Measurements from ENCODE around the gene NME3. TPM values are rescaled to one million over a fixed set of nuclear protein-coding genes. Genes with fewer than 3 reads are reported as not detected.

NME3 gene
- total and polyA plus RNA-seq, 2 of the 13 experiments (the other 11 are each of a cell fraction or from before 2014, with no cell fraction given), result 10.4 to 15.9 TPM

DNA sequence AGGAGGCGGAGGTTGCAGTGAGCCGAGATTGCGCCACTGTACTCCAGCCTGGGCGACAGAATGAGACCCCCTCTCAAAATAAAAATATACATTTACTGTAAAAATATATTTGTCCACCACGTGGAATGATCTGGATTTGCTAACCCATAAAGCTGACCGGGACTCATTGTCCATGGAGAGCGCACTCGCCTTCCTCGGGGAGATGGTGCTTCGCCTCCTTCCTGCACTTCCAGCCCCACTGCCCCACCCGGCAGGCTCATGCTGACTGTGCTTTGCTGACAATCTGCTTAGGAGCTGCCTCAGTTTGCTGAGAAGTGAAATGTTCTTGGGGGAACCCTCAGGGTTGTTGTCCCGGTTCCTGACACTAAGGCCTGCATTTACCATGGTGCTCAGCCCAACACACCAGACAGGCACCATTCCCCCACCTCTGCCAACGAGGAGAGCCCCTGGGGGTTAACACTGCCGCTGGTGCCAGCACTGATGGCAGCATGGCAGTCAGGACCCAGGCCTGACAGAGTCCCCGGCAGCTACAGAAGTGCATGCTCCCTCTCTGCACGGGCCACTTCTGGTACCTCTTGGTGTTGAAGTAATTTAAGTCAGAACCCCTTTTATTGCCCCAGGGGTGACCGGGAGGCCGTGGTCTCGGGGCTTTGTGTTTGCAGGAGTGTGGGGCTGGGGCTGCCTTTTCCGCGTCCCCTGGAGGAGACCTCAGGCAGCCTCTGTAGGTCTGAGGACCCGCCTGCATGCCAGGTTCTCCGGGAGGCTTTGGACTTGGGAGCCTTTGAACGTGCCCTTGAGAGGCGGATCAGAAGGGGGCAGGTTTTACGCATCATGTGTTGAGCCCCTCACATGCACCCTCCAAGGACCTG lies 13.9 kb upstream of the NME3 start (continued):
- TF ChIP-seq, protein P1, sequence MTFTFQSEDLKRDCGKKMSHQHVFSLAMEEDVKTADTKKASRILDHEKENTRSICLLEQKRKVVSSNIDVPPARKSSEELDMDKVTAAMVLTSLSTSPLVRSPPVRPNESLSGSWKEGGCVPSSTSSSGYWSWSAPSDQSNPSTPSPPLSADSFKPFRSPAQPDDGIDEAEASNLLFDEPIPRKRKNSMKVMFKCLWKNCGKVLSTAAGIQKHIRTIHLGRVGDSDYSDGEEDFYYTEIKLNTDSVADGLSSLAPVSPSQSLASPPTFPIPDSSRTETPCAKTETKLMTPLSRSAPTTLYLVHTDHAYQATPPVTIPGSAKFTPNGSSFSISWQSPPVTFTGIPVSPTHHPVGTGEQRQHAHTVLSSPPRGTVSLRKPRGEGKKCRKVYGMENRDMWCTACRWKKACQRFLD (CRISPR knock-in tag; IDR thresholded peaks at IDR 0.05; ENCODE audit: borderline replicate concordance), result no peak

DNA sequence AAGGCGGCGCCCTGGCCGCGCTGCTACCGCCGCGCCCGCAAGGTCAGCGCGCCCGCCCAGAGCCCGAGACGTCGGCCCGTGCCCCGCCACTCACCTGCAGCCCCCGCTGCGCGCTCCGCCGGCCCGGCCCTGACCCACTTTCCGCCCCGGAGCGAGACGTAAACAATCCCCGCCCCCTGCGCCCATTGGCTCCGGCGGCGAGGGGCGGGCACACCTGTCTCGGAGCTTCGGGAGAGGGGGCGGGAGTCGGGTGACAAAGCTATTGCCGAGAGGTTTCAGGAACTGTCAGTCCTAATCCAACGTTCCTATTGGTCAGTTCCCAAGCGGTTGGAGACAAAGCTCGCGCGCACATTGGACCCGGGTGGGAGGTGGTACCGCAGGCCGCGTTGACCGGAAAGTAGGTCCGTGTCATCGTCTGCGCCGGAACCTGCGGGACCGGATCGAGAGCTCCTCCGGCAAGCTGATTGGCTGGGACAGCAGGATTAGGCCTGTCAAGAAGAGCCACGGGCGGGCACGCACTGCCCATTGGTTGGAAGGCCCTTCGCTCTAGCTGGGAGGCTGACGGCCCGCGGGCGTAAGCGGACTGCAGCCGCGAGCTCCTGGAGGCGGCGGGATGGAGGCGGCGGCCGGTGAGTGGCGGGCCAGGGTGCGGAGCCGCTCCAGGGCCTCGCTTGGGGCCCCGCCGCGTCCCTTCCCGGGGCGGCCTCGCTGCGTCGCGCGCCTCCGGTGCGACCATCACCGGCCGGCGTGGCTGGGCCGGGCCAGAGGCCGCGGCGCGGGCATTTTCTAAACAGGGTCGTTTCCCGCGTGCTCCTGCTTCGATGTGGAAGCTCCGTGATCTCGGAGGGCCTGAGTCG lies 11.3 kb upstream of the NME3 start, which contains the start of the genes NUBP2 and SPSB3:
Gene NUBP2 (plus strand): TSS at position 553 of the 857 bp plus-strand sequence. CDS start 61 bp downstream, at position 614.
Gene SPSB3 (minus strand): TSS at position 164 of the 857 bp plus-strand sequence. CDS start 1,088 bp downstream, outside the sequence.
- H3K79me2 ChIP-seq (ENCODE audit: insufficient read depth, low read length), result peaks cover 26% of the 10 kb centered on the region
- H2AFZ ChIP-seq (ENCODE audit: low read length), result no peak within 1 kb of the TSS
- peak; percentile 90 for ATAC-seq
- FAIRE-seq, result peak; percentile 99
- no CpG with 5 or more reads among the region's 102 CpGs for WGBS (ENCODE audit: low lambda C conversion rate)
- BruUV-seq (replicated peaks), result no TSS peak
- intact Hi-C loops (cut with micrococcal nuclease; ENCODE audit: unreplicated experiment) (loop anchor here (2.0 to 5.0 kb wide), 2 partner anchors 30 to 45 kb away; partner anchors contain the start of genes FAHD1 and HAGH), in situ Hi-C loops (cut with HindIII; ENCODE audit: extremely low pct_ligation_motif_present, low pct_unique_long_range_greater_than_20kb) (loop anchor here (5.0 kb wide), 1 partner anchor 40 kb away; no protein-coding TSS in a partner anchor)
- H3K27me3 ChIP-seq (ENCODE audit: control insufficient read depth in 1 of 2, insufficient read depth in 2 of 2, low read length in 2 of 2), result peaks cover 0 to 2% of the 10 kb centered on the region in 2 experiments; a peak in 1 of 5 replicates
- peak within 1 kb of the TSS; percentile 70 for H3K27ac ChIP-seq (ENCODE audit: extremely low read length, insufficient read depth, low read length)
- H3K9ac ChIP-seq (ENCODE audit: insufficient read depth, low read depth, low read length), result peak within 1 kb of the TSS; percentile 86
- H3K36me3 ChIP-seq (replicated peaks in 1 of 2; ENCODE audit: control insufficient read depth in 1 of 2, insufficient read depth in 2 of 2, low read length in 2 of 2), result peaks cover 3 to 4% of the 10 kb centered on the region in 2 experiments; a peak in 3 of 5 replicates
- peak; percentile 99 for DNase-seq (ENCODE audit: low spot score)
- ChIA-PET CTCF (ENCODE audit: low intra/inter-chr PET ratio, low total read pairs) (interaction anchor here (1.9 kb wide), 1 partner anchor 30 kb away, joined by 8 read pairs; no protein-coding TSS in a partner anchor), POLR2A (interaction anchor here (0.6 to 4.4 kb wide), 22 partner anchors 8 to 362 kb away, joined by 3 to 57 read pairs (median 5); partner anchors contain the start of genes CRAMP1, EME2, FAHD1 and HAGH)
- peaks cover 4% of the 10 kb centered on the region; the same call in 1 of the 2 replicates for H4K20me1 ChIP-seq (ENCODE audit: insufficient read depth, low read length)
- H3K9me3 ChIP-seq (ENCODE audit: low read length), result no peaks in the 10 kb centered on the region
- H3K4me2 ChIP-seq (ENCODE audit: low read depth, low read length), result peak within 1 kb of the TSS; percentile 86
- H3K4me1 ChIP-seq (ENCODE audit: insufficient read depth, low read length), result peaks cover 22% of the 10 kb centered on the region
- peak within 1 kb of the TSS; percentile 94 to 96 (median 94) for H3K4me3 ChIP-seq (replicated peaks in 1 of 3; ENCODE audit: insufficient read depth in 1 of 3, low read depth in 2 of 3, low read length in 3 of 3)
- TF ChIP-seq PHF8 (CRISPR knock-in tag; IDR thresholded peaks at IDR 0.05) (peak; percentile 72), ZNF772 (CRISPR knock-in tag; IDR thresholded peaks at IDR 0.05) (peak; percentile 46; the same call in 1 of the 2 replicates), NFRKB (IDR thresholded peaks at IDR 0.05) (no peak)
- TF ChIP-seq, protein P2, sequence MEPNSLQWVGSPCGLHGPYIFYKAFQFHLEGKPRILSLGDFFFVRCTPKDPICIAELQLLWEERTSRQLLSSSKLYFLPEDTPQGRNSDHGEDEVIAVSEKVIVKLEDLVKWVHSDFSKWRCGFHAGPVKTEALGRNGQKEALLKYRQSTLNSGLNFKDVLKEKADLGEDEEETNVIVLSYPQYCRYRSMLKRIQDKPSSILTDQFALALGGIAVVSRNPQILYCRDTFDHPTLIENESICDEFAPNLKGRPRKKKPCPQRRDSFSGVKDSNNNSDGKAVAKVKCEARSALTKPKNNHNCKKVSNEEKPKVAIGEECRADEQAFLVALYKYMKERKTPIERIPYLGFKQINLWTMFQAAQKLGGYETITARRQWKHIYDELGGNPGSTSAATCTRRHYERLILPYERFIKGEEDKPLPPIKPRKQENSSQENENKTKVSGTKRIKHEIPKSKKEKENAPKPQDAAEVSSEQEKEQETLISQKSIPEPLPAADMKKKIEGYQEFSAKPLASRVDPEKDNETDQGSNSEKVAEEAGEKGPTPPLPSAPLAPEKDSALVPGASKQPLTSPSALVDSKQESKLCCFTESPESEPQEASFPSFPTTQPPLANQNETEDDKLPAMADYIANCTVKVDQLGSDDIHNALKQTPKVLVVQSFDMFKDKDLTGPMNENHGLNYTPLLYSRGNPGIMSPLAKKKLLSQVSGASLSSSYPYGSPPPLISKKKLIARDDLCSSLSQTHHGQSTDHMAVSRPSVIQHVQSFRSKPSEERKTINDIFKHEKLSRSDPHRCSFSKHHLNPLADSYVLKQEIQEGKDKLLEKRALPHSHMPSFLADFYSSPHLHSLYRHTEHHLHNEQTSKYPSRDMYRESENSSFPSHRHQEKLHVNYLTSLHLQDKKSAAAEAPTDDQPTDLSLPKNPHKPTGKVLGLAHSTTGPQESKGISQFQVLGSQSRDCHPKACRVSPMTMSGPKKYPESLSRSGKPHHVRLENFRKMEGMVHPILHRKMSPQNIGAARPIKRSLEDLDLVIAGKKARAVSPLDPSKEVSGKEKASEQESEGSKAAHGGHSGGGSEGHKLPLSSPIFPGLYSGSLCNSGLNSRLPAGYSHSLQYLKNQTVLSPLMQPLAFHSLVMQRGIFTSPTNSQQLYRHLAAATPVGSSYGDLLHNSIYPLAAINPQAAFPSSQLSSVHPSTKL (CRISPR knock-in tag; IDR thresholded peaks at IDR 0.05), result 0 out of 2 replicates have a peak, but pooled peaks have one; percentile 20
- TF ChIP-seq, protein P3, sequence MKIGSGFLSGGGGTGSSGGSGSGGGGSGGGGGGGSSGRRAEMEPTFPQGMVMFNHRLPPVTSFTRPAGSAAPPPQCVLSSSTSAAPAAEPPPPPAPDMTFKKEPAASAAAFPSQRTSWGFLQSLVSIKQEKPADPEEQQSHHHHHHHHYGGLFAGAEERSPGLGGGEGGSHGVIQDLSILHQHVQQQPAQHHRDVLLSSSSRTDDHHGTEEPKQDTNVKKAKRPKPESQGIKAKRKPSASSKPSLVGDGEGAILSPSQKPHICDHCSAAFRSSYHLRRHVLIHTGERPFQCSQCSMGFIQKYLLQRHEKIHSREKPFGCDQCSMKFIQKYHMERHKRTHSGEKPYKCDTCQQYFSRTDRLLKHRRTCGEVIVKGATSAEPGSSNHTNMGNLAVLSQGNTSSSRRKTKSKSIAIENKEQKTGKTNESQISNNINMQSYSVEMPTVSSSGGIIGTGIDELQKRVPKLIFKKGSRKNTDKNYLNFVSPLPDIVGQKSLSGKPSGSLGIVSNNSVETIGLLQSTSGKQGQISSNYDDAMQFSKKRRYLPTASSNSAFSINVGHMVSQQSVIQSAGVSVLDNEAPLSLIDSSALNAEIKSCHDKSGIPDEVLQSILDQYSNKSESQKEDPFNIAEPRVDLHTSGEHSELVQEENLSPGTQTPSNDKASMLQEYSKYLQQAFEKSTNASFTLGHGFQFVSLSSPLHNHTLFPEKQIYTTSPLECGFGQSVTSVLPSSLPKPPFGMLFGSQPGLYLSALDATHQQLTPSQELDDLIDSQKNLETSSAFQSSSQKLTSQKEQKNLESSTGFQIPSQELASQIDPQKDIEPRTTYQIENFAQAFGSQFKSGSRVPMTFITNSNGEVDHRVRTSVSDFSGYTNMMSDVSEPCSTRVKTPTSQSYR (CRISPR knock-in tag; IDR thresholded peaks at IDR 0.05; ENCODE audit: borderline replicate concordance), result no peak; the same call in 1 of the 2 replicates

All from HepG2 (cell line).